ENCODE measurements around the gene GIT1. TPM values are rescaled to one million over a fixed set of nuclear protein-coding genes. Genes with fewer than 3 reads are reported as not detected.

The GIT1 gene
- total and polyA plus RNA-seq, 2 of the 13 experiments (the other 11 are each of a cell fraction or from before 2014, with no cell fraction given) = 14.2 to 30.8 TPM

GRCh38 chr17:29566473-29567303 is 22.8 kb downstream of the GIT1 start, which contains the start of gene ABHD15 (continued):
- TF ChIP-seq, protein P1, sequence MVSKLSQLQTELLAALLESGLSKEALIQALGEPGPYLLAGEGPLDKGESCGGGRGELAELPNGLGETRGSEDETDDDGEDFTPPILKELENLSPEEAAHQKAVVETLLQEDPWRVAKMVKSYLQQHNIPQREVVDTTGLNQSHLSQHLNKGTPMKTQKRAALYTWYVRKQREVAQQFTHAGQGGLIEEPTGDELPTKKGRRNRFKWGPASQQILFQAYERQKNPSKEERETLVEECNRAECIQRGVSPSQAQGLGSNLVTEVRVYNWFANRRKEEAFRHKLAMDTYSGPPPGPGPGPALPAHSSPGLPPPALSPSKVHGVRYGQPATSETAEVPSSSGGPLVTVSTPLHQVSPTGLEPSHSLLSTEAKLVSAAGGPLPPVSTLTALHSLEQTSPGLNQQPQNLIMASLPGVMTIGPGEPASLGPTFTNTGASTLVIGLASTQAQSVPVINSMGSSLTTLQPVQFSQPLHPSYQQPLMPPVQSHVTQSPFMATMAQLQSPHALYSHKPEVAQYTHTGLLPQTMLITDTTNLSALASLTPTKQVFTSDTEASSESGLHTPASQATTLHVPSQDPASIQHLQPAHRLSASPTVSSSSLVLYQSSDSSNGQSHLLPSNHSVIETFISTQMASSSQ (IDR thresholded peaks at IDR 0.05; ENCODE audit: low read depth) = no peak
- TF ChIP-seq, protein P1 (CRISPR knock-in tag; IDR thresholded peaks at IDR 0.05; ENCODE audit: borderline replicate concordance) = peak; percentile 23; the same call in 1 of the 2 replicates
- TF ChIP-seq BATF2 (CRISPR knock-in tag; IDR thresholded peaks at IDR 0.05) (peak; percentile 14; the same call in 1 of the 2 replicates), HOXA7 (CRISPR knock-in tag; IDR thresholded peaks at IDR 0.05) (no peak), ZNF607 (CRISPR knock-in tag; IDR thresholded peaks at IDR 0.05; ENCODE audit: borderline replicate concordance) (peak; percentile 58; the same call in 1 of the 2 replicates), AGO1 (IDR thresholded peaks at IDR 0.05; ENCODE audit: low read depth, low read length, poor library complexity, severe bottlenecking) (peak; percentile 52), MXD4 (CRISPR knock-in tag; IDR thresholded peaks at IDR 0.05) (no peak), ZNF619 (CRISPR knock-in tag; IDR thresholded peaks at IDR 0.05) (peak; percentile 4; the same call in 1 of the 2 replicates), PHF21A (CRISPR knock-in tag; IDR thresholded peaks at IDR 0.05) (no peak), ZMAT3 (CRISPR knock-in tag; conservative IDR thresholded peaks at IDR 0.05) (peak; percentile 53; the same call in 1 of the 2 replicates), ZNF451 (CRISPR knock-in tag; IDR thresholded peaks at IDR 0.05) (peak; percentile 60; the same call in 1 of the 2 replicates), SATB2 (CRISPR knock-in tag; IDR thresholded peaks at IDR 0.05) (no peak), POLR2AphosphoS5 (IDR thresholded peaks at IDR 0.05; ENCODE audit: low read depth, low read length) (0 out of 2 replicates have a peak, but pooled peaks have one; percentile 23), TEAD2 (CRISPR knock-in tag; IDR thresholded peaks at IDR 0.05) (0 out of 2 replicates have a peak, but pooled peaks have one; percentile 33), KDM1A (CRISPR knock-in tag; IDR thresholded peaks at IDR 0.05) (no peak), PHF8 (CRISPR knock-in tag; IDR thresholded peaks at IDR 0.05) (peak; percentile 61), ZNF687 (CRISPR knock-in tag; IDR thresholded peaks at IDR 0.05) (peak; percentile 74), NONO (IDR thresholded peaks at IDR 0.05) (no peak), NONO (CRISPR knock-in tag; conservative IDR thresholded peaks at IDR 0.05) (peak; percentile 36; the same call in 1 of the 2 replicates)
